Stimulated activated CD4-positive, alpha-beta T cell treated with anti-CD3 and anti-CD28 coated beads, Interleukin-1b, Interleukin-23, amount 100 ng/mL, for 48 hours (primary cell): ENCODE data around the gene MYADM.
"Not testable (repeated sequence)": the region's sequence is repeated elsewhere in the genome, so short reads cannot be mapped to it uniquely, and the experiment has no call there.

Experiments
- DNase-seq: peaks from one replicate; pipeline ENCODE4 v3.0.0-alpha.2; 2020

MYADM gene, protein sequence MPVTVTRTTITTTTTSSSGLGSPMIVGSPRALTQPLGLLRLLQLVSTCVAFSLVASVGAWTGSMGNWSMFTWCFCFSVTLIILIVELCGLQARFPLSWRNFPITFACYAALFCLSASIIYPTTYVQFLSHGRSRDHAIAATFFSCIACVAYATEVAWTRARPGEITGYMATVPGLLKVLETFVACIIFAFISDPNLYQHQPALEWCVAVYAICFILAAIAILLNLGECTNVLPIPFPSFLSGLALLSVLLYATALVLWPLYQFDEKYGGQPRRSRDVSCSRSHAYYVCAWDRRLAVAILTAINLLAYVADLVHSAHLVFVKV

GRCh38 chr19:53867225-53868090 is at the start of gene MYADM:
TSS of gene MYADM (plus strand) at chr19:53867883. CDS start at chr19:53873530, 5,647 bp downstream.
- peak; percentile 98 for DNase-seq

DNA sequence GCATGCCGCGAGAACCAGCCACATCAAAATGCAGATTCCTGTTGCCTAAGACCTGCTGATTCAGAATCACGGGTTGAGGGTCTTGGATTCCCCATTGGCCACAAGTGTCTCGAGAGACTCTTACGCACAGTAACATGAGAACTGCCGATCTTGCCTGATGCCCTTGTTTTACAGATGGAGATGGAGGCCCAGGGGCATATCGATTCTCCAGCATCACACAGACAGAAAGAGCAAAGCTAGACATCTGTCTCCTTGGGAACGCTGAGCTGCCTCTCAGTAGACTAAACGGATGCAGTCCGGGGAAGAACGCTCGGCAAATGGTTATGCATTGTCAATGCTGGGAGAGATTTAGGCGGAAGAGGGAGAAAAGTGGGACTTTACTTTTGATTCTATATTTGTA is 48.9 kb upstream of the MYADM start:
- no peak for DNase-seq

DNA sequence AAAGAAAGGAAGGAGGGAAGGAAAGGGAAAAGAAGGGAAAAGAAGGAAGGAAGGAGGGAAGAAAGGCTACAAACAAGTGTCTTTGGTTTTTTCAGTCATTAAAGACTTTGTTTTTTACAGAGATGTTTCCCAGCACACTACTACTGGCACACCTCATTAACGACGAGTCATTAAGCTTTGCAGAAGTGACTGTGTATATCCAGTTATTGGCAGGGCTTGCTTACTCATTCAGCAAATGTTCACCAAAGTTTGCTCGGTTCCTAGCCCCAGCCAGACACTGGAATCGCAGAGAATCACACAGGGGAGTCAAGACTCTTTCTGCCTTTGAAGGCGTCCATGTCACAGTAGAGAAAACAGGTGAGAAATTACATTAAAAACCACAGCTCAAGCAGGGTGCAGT is 47.8 kb upstream of the MYADM start:
- DNase-seq: no peak

GRCh38 chr19:53823380-53824120 is 44.1 kb upstream of the MYADM start:
- no peak for DNase-seq

DNA sequence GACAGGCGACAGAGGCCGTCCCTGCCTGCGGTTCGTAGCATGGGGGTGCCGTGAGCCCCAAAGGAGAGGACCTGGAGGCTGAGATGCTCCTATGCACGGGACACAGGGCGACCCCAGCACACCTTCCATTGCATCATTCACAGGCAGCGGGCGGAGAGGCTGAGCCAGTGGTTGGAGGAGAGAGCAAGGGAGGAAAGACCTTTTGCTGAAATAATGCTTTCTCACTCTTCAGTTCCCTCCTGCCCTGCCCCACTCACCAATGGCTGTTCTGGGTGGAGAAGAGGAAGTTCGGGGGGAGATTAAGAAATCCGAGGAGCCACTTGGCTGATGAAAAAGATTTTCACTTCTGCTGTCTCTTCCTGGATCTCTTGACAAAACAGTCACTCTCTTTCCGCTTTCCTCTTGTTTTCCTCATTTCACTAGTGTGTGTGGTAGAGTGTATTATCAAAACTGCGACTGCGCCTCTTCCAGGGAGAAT is 43.5 kb upstream of the MYADM start, which contains the start of gene NLRP12:
Gene NLRP12, minus strand, starts transcription at position 181 of the 478 bp plus-strand sequence. Its CDS starts 140 bp downstream, at position 41.
- DNase-seq: no peak

GRCh38 chr19:53826876-53827275 is 40.8 kb upstream of the MYADM start:
- no peak for DNase-seq

GRCh38 chr19:53828531-53828930 is 39.2 kb upstream of the MYADM start:
- no peak for DNase-seq

DNA sequence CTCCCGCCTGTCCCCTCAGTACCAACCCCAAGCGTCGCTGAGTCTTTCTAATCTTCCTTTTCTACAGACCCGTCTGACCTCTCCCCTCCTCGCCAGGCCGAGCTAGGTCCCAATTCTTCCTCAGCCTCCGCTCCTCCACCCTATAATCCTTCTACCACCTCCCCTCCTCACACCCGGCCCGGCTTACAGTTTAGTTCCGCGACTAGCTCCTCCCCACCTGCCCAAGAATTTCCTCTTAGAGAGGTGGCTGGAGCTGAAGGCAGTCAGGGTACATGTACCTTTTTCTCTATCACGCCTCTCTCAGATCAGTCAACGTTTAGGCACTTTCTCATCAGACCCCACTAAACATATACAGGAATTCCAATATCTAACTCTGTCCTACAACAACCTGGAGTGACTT is 34.8 kb upstream of the MYADM start:
- not testable (repeated sequence) for DNase-seq

GRCh38 chr19:53838446-53838845 is 29.2 kb upstream of the MYADM start:
- not testable (repeated sequence) for DNase-seq

DNA sequence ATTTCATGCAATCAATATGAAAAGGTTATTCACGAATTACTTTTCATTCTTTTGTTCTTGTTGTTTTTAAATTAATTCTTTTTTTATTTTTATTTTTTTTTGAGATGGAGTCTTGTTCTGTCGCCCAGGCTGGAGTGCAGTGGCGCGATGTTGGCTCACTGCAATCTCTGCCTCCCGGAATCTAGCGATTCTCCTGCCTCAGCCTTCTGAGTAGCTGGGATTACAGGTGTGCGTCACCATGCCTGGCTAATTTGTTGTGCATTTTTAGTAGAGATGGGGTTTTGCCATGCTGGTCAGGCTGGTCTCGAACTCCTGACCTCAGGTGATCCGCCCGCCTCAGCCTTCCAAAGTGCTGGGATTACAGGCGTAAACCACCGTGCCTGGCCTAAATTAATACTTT is 27.4 kb upstream of the MYADM start:
- DNase-seq: not testable (repeated sequence)

GRCh38 chr19:53840914-53841313 is 26.8 kb upstream of the MYADM start:
- not testable (repeated sequence) for DNase-seq

DNA sequence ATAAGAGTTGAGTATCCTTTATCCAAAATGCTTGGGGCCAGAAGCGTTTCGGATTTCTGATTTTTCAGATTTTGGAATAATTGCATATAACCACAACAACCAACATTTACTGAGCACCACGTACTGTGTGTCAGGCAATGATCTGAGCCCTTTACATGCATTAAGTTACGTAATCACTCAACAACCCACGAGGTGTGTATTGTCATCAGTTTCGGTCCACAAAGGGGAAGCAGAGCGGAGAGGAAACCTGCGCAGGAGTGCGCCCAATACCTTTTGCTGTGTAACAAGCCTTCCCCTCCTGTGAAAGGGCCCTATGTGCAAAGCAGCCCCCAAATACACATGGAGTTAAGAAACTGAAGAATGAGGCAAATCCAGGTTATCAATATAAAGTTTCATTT is 22.8 kb upstream of the MYADM start:
- DNase-seq: no peak

DNA sequence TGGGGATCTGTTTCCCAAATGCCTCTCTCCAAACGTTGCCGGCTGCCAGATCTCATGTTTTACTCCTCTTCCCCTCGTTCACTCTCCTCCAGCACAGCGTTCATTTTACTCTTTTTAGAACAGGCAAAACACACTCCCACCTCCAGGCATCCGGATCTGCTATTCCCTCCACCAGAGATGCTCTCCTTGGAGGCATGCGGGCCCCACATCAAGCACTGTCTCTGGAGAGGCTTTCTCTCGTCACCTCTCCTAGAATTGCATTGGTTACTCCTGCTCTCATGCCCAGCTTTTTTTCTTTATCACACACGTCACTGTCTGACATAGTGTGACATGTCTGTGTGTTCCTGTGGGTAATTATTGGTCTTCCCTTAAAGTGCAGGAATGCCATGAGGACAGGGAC is 20.1 kb upstream of the MYADM start:
- no peak for DNase-seq

GRCh38 chr19:53849237-53849676 is 18.4 kb upstream of the MYADM start:
- DNase-seq: no peak

DNA sequence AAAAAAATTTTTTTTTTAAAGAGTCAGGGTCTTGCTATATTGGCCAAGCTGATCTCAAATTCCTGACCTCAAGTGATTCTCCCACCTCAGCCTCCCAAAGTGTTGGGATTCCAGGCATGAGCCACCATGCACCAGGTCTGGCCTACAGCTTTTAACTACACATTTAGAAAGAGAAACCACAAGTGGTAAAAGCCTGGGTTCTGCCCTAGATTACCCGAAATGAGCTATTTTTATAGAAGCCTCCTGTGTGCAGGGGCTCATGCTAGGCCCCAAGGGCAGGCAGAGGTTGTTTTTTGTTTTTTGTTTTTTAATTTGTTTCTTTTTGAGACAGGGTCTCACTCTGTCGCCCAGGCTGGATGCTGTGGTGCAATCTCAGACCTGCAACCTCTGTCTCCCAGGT is 14.0 kb upstream of the MYADM start:
- no peak for DNase-seq

DNA sequence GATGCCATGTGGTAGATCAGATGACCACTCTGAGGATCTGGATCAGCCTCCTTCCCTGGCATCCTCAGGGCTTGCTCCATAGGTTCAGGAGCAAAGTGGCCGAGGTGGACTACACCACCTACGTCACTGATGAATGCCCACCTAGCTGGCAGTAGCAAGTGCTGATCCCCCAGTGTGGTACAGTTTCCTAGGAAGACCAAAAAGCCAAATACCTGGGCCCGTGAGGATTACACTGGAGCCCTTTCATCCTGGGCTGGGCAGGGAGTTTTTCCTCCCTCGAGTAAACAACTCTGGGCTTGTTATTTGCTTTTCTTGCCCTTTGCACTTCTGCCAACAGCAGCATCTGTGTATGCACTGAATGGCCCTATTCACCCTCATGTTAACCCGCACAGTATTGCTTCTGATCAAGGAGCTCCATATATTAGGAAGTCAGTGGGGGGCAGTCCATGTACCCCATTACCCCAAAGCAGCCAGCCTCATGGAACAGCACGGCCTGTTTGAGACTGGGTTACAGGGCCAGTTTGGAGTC is 3.3 kb upstream of the MYADM start:
- DNase-seq: no peak

GRCh38 chr19:53865523-53865917 is 2.2 kb upstream of the MYADM start:
- no peak for DNase-seq

DNA sequence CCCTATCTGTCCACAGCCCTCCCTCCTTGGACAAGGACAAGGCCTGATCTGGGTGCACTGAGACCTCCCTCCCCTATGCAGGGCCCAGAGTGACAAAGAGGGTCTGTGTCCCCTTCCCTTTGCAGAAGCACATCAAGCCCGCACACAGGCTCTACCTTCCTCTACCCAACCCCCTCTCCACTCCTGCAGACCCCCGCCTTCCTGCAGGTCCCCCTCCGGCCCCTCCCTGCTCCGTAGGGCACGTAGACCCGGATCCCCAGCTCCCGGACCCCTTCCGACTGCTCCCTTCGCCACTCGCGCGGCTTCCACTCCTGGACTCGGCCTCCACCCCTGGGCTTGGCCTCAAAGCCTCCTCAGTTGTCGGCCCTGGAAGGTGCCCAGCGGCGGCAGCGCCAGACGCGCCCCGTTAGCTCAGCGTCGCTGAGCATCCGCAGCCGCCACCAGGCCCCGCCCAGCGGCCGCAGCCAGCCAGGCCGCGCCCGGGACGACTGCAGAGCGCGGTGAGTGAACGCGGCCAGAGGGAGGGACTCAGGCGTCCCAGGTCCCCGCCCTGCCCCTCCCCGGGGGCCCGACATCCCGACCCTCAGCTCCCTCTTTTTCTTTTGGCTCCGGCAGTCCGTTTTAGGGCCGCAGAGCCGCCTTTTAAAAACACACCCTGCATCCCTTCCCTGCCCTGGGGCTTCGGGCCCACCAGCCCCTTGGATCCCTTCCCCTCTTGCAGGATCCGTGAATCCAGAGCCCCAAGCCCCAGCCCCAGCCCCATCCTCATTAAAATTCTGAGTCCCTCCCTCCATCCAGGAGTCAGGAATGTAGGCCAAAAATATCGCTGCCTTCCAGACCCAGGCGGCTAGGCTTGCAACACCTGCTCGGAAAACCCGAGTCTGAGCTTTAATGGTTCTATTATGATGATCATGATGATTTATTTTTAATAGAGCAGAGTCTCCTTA is 1.5 kb upstream of the MYADM start:
- peak; percentile 53 for DNase-seq

DNA sequence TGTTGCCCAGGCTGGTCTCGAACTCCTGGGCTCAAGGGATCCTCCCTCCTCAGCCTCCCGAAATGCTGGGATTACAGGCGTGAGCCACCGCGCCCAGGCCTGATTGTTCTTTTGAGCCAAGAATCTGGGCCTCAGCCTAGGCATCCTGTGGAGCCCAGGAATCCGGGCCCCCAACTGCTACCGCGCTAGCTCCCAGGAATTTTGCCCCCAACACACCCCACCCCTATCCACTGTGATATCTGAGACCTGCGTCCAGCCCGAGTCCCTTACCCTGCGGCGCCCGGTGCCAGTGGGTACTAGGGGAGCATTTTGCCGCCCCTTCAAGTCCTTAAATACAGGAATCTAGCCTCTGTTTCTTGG is 838 bp upstream of the MYADM start:
- no peak for DNase-seq

DNA sequence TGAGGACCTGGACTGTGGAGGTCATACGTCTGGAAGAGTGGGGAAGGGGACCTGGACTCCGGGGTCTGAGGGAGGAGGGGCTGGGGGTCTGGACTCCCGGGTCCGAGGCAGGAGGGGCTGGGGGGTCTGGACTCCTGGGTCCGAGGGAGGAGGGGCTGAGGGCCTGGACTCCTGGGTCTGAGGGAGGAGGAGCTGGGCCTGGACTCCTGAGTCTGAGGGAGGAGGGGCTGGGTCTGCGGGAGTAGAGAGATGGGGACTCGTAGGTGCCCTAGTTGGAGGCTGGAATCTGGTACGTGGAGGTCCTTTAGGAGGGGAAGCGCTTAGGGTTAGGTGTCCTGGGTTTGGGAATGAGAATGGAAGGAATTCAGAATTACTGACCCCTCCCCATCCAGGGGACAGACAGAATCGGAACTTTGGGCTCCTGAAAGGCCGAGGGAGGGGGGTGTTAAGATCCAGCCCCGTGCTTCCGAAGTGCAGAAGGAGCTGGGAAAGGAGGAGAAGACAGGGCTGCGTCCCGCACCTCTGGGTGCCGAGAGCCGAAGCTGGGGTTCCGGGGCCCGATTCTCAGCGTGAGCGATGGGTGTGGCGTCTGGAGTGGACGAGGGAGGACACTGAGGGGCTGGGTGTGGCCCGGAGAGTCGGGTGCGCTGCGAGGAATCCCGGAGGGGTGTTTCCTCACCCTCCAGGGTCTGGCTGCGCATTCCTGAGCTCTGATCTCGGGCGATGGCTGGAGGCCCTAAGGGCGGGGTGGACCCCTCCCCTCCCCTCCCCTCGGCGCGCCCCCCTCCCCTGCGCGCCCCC is 608 bp downstream of the MYADM start:
- peak; percentile 32 for DNase-seq
